MCF 10A (cell line): Measurements from ENCODE around the gene HARBI1. TPM values are rescaled to one million over a fixed set of nuclear protein-coding genes. Genes with fewer than 3 reads are reported as not detected.

Experiments used
- BruUV-seq: library from RNA; stranded (reverse); fragments of 400-500 nt; replicated peaks from 2 replicates; lab custom pipeline; 2021; lab: Mats Ljungman, UMichigan
- CTCF ChIA-PET: fragments of 300-600 bp; sonication (Branson Sonifier 250); formaldehyde crosslinking; extraction: SDS; loops from one replicate; lab custom pipeline; 2021; ENCODE audit warnings: antibody characterized with exemption, inconsistent platforms; lab: Yijun Ruan, JAX
- POLR2A ChIA-PET: fragments of 300-600, 350-650 bp; sonication (Branson Sonifier 250); formaldehyde crosslinking; extraction: SDS; loops from one replicate; lab custom pipeline; 2020; ENCODE audit warnings: antibody characterized with exemption, inconsistent platforms; lab: Yijun Ruan, JAX
- DNase-seq: peaks from one replicate; pipeline ENCODE4 v3.0.0-alpha.2; 2018; ENCODE audit not compliant: unreplicated experiment
- H3K27ac Mint-ChIP-seq: one replicate; pipeline ENCODE4 v1.8.0; 2022; ENCODE audit warnings: mild to moderate bottlenecking, low read depth, mixed read lengths; ENCODE audit not compliant: unreplicated experiment
- H3K27me3 Mint-ChIP-seq: one replicate; pipeline ENCODE4 v1.8.0; 2022; ENCODE audit warnings: mixed read lengths; ENCODE audit not compliant: insufficient read depth, unreplicated experiment
- H3K36me3 Mint-ChIP-seq: one replicate; pipeline ENCODE4 v1.8.0; 2022; ENCODE audit warnings: mild to moderate bottlenecking, moderate library complexity, mixed read lengths; ENCODE audit not compliant: insufficient read depth, unreplicated experiment
- H3K4me1 Mint-ChIP-seq: one replicate; pipeline ENCODE4 v1.8.0; 2022; ENCODE audit warnings: mixed read lengths; ENCODE audit not compliant: insufficient read depth, unreplicated experiment
- H3K4me3 Mint-ChIP-seq: one replicate; pipeline ENCODE4 v1.8.0; 2022; ENCODE audit warnings: mild to moderate bottlenecking, moderate library complexity, mixed read lengths; ENCODE audit not compliant: unreplicated experiment
- H3K9me3 Mint-ChIP-seq: one replicate; pipeline ENCODE4 v1.8.0; 2022; ENCODE audit warnings: mixed read lengths; ENCODE audit not compliant: unreplicated experiment
- CTCF ChIP-seq: fragments of 200-600 bp; IDR thresholded peaks from one replicate; pipeline ENCODE4 v1.8.0; 2022; ENCODE audit warnings: antibody characterized with exemption, mild to moderate bottlenecking; ENCODE audit not compliant: unreplicated experiment
- intact Hi-C: fragments of 100-400 bp; cut with micrococcal nuclease; formaldehyde crosslinking; loops from 2 replicates; pipeline ENCODE4 v1.14.1; 2022
- total RNA-seq: library from RNA; stranded (reverse); gene quantifications from 2 replicates; pipeline ENCODE4 v1.2.3, GENCODE V29; 2022

The HARBI1 gene
- total RNA-seq, 1 experiment from 2014 or later, result 6.8 TPM

- ChIA-PET POLR2A (interaction anchor here (1.0 to 5.6 kb wide), 12 partner anchors 9 to 84 kb away, joined by 6 to 108 read pairs (median 12); partner anchors contain the start of genes AMBRA1, ARHGAP1 and ZNF408), CTCF (interaction anchor here (0.6 to 2.9 kb wide), 10 partner anchors 10 to 259 kb away, joined by 3 to 21 read pairs (median 4); no protein-coding TSS in a partner anchor)
- no peaks in the 10 kb centered on the region for H3K9me3 Mint-ChIP-seq
- peak; percentile 30 for DNase-seq
- BruUV-seq, result TSS peak; percentile 83
- no peaks in the 10 kb centered on the region for H3K27me3 Mint-ChIP-seq
- H3K27ac Mint-ChIP-seq, result peak overlapping the region; percentile 99
- H3K4me3 Mint-ChIP-seq, result peak overlapping the region; percentile 82
- no peak for TF ChIP-seq CTCF
- peaks cover 17% of the 10 kb centered on the region for H3K4me1 Mint-ChIP-seq
- peaks cover 21% of the 10 kb centered on the region for H3K36me3 Mint-ChIP-seq
- intact Hi-C loops, result loop anchor here (1.0 to 5.0 kb wide), 4 partner anchors 56 to 227 kb away; no protein-coding TSS in a partner anchor
Measured at GRCh38 chr11:46616551-46617133, 385 bp downstream of the HARBI1 start.

DNA sequence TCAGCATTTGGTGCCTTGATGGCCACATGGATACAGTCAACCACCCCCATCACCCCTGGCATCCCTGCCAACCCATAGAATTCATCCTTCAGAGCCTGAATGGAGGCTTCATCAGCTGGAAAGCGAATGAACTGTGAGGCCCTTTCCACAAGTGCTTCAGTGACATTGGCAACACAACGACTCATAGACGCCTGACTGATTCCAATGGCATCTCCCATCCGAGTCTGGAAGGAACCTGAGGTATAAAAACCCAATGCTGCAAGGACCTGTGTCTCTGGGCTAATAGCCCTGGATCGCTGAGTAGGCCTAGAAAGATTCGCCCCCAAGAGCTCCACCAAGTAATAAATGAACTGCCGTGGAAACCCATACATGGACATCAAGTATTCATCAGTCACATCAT lies 1.3 kb downstream of the HARBI1 start:
- no peak overlapping the region for H3K27ac Mint-ChIP-seq
- peaks cover 12% of the 10 kb centered on the region for H3K36me3 Mint-ChIP-seq
- ChIA-PET POLR2A (interaction anchor here (1.2 to 5.6 kb wide), 6 partner anchors 8 to 72 kb away, joined by 6 to 108 read pairs (median 12); partner anchors contain the start of gene AMBRA1), CTCF (interaction anchor here (0.6 to 1.3 kb wide), 3 partner anchors 23 to 227 kb away, joined by 3 read pairs; no protein-coding TSS in a partner anchor)
- H3K9me3 Mint-ChIP-seq, result no peaks in the 10 kb centered on the region
- BruUV-seq, result no TSS peak
- H3K4me1 Mint-ChIP-seq, result peaks cover 13% of the 10 kb centered on the region
- peak overlapping the region; percentile 82 for H3K4me3 Mint-ChIP-seq
- no peak for DNase-seq
- intact Hi-C loops, result loop anchor here (2.0 to 5.0 kb wide), 2 partner anchors 55 to 78 kb away; no protein-coding TSS in a partner anchor
- no peak for TF ChIP-seq CTCF
- no peaks in the 10 kb centered on the region for H3K27me3 Mint-ChIP-seq

- CTCF ChIA-PET, result interaction anchor here (0.6 to 0.7 kb wide), 2 partner anchors 54 to 222 kb away, joined by 3 read pairs; no protein-coding TSS in a partner anchor
- Mint-ChIP-seq H3K9me3 (no peaks in the 10 kb centered on the region), H3K4me3 (no peak overlapping the region), H3K27me3 (no peaks in the 10 kb centered on the region), H3K4me1 (peaks cover 4% of the 10 kb centered on the region), H3K27ac (no peak overlapping the region), H3K36me3 (peaks cover 7% of the 10 kb centered on the region)
- no peak for DNase-seq
- POLR2A ChIA-PET, result interaction anchor here (0.5 to 2.3 kb wide), 4 partner anchors 12 to 223 kb away, joined by 3 to 8 read pairs (median 4); partner anchors contain the start of gene AMBRA1
- no peak for TF ChIP-seq CTCF
- intact Hi-C loops, result no loop called here
- no TSS peak for BruUV-seq
Measured at GRCh38 chr11:46612326-46612725, 4.7 kb downstream of the HARBI1 start.
